Measurements from ENCODE around the gene PMPCA.

The PMPCA gene

DNA sequence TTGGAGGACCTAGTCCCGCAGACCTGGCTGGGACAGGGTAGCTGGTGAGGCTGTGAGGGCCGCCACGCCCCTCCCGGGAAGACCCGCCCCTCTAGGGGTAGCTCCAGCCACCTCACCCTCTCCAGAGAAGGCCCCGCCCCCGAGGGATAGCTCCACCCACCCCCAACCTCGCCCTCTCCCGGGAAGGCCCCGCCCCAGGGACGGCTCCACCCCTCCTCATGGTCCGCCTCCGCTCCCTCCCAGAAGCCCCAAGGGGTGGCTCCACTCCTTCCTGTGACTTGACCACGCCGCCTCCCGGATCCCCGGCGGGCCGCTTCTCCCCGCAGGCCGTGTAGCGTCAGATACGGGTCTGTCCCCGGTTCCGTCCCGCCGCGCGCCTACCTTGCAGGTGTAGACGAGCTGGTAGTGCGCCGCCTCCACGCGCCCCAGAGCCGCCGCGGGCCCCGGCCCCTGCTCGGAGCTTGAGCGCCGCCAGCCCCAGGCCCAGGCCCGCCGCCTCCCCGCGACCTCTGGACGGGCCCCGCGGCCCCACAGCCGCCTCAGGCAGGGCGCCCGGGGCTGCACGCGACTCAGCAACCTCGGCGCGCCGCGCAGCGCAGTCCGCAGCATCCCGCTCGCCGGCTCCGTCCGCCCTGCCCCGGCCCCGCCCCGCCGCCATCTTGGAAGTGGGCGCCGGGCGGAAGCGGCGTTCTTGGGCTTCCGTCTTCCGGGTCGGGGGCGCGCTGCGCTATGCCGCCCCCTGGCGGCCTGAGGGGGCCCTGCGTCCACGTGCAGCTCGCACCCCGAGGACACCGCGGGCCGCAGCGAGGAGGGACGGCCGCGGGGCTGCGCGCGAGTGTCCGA is 47.1 kb upstream of the PMPCA start, which contains the start of gene DNLZ (continued):
- TF ChIP-seq GLI4 (tag by site-specific recombination; IDR thresholded peaks at IDR 0.05) (no peak), EGR2 (tag by site-specific recombination; IDR thresholded peaks at IDR 0.05; ENCODE audit: low read depth) (peak; percentile 27; the same call in 1 of the 2 replicates), ZNF223 (tag by site-specific recombination; IDR thresholded peaks at IDR 0.05) (no peak), SETDB1 (IDR thresholded peaks at IDR 0.05; ENCODE audit: insufficient read length, low read length) (no peak), BCL11A (tag by site-specific recombination; IDR thresholded peaks at IDR 0.05; ENCODE audit: low read depth) (no peak), ZNF670 (tag by site-specific recombination; IDR thresholded peaks at IDR 0.05; ENCODE audit: low read depth) (no peak), ZSCAN23 (tag by site-specific recombination; IDR thresholded peaks at IDR 0.05) (no peak), HOXC10 (CRISPR knock-in tag; IDR thresholded peaks at IDR 0.05) (no peak), ZNF266 (tag by site-specific recombination; IDR thresholded peaks at IDR 0.05; ENCODE audit: low read depth) (no peak), ZNF221 (tag by site-specific recombination; IDR thresholded peaks at IDR 0.05; ENCODE audit: borderline replicate concordance) (no peak), ZNF274 (IDR thresholded peaks at IDR 0.05; ENCODE audit: low read length) (no peak), ZNF274 (tag by site-specific recombination; IDR thresholded peaks at IDR 0.05; ENCODE audit: borderline replicate concordance) (no peak), ZNF785 (tag by site-specific recombination; IDR thresholded peaks at IDR 0.05) (no peak), ZNF292 (tag by site-specific recombination; IDR thresholded peaks at IDR 0.05; ENCODE audit: borderline replicate concordance, low read depth) (no peak), ZNF561 (tag by site-specific recombination; IDR thresholded peaks at IDR 0.05; ENCODE audit: borderline replicate concordance) (peak; percentile 70; the same call in 1 of the 2 replicates), ZNF404 (tag by site-specific recombination; IDR thresholded peaks at IDR 0.05) (no peak), HOXD13 (CRISPR knock-in tag; IDR thresholded peaks at IDR 0.05; ENCODE audit: borderline replicate concordance) (no peak), ZNF37A (tag by site-specific recombination; IDR thresholded peaks at IDR 0.05) (no peak), KLF1 (tag by site-specific recombination; IDR thresholded peaks at IDR 0.05) (peak; percentile 66), ZNF184 (tag by site-specific recombination; IDR thresholded peaks at IDR 0.05) (no peak), ZNF830 (tag by site-specific recombination; IDR thresholded peaks at IDR 0.05; ENCODE audit: low read depth) (no peak; the same call in 1 of the 2 replicates), KLF10 (tag by site-specific recombination; IDR thresholded peaks at IDR 0.05) (peak; percentile 66; the same call in 1 of the 2 replicates)
- TF ChIP-seq, protein P1, sequence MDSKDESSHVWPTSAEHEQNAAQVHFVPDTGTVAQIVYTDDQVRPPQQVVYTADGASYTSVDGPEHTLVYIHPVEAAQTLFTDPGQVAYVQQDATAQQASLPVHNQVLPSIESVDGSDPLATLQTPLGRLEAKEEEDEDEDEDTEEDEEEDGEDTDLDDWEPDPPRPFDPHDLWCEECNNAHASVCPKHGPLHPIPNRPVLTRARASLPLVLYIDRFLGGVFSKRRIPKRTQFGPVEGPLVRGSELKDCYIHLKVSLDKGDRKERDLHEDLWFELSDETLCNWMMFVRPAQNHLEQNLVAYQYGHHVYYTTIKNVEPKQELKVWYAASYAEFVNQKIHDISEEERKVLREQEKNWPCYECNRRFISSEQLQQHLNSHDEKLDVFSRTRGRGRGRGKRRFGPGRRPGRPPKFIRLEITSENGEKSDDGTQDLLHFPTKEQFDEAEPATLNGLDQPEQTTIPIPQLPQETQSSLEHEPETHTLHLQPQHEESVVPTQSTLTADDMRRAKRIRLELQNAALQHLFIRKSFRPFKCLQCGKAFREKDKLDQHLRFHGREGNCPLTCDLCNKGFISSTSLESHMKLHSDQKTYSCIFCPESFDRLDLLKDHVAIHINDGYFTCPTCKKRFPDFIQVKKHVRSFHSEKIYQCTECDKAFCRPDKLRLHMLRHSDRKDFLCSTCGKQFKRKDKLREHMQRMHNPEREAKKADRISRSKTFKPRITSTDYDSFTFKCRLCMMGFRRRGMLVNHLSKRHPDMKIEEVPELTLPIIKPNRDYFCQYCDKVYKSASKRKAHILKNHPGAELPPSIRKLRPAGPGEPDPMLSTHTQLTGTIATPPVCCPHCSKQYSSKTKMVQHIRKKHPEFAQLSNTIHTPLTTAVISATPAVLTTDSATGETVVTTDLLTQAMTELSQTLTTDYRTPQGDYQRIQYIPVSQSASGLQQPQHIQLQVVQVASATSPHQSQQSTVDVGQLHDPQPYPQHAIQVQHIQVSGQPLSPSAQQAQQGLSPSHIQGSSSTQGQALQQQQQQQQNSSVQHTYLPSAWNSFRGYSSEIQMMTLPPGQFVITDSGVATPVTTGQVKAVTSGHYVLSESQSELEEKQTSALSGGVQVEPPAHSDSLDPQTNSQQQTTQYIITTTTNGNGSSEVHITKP (tag by site-specific recombination; IDR thresholded peaks at IDR 0.05) = peak; percentile 48
- TF ChIP-seq, protein P2, sequence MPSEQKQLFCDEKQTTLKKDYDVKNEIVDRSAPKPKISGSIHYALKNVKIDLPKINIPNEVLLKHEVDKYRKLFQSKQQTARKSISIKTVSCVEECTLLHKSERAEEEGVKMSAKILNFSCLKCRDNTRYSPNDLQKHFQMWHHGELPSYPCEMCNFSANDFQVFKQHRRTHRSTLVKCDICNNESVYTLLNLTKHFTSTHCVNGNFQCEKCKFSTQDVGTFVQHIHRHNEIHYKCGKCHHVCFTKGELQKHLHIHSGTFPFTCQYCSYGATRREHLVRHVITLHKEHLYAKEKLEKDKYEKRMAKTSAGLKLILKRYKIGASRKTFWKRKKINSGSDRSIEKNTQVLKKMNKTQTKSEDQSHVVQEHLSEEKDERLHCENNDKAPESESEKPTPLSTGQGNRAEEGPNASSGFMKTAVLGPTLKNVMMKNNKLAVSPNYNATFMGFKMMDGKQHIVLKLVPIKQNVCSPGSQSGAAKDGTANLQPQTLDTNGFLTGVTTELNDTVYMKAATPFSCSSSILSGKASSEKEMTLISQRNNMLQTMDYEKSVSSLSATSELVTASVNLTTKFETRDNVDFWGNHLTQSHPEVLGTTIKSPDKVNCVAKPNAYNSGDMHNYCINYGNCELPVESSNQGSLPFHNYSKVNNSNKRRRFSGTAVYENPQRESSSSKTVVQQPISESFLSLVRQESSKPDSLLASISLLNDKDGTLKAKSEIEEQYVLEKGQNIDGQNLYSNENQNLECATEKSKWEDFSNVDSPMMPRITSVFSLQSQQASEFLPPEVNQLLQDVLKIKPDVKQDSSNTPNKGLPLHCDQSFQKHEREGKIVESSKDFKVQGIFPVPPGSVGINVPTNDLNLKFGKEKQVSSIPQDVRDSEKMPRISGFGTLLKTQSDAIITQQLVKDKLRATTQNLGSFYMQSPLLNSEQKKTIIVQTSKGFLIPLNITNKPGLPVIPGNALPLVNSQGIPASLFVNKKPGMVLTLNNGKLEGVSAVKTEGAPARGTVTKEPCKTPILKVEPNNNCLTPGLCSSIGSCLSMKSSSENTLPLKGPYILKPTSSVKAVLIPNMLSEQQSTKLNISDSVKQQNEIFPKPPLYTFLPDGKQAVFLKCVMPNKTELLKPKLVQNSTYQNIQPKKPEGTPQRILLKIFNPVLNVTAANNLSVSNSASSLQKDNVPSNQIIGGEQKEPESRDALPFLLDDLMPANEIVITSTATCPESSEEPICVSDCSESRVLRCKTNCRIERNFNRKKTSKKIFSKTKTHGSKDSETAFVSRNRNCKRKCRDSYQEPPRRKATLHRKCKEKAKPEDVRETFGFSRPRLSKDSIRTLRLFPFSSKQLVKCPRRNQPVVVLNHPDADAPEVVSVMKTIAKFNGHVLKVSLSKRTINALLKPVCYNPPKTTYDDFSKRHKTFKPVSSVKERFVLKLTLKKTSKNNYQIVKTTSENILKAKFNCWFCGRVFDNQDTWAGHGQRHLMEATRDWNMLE (tag by site-specific recombination; conservative IDR thresholded peaks at IDR 0.05; ENCODE audit: low read depth) = no peak; the same call in 1 of the 2 replicates
- TF ChIP-seq, protein P3, sequence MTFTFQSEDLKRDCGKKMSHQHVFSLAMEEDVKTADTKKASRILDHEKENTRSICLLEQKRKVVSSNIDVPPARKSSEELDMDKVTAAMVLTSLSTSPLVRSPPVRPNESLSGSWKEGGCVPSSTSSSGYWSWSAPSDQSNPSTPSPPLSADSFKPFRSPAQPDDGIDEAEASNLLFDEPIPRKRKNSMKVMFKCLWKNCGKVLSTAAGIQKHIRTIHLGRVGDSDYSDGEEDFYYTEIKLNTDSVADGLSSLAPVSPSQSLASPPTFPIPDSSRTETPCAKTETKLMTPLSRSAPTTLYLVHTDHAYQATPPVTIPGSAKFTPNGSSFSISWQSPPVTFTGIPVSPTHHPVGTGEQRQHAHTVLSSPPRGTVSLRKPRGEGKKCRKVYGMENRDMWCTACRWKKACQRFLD (tag by site-specific recombination; IDR thresholded peaks at IDR 0.05) = no peak
- TF ChIP-seq, protein P4, sequence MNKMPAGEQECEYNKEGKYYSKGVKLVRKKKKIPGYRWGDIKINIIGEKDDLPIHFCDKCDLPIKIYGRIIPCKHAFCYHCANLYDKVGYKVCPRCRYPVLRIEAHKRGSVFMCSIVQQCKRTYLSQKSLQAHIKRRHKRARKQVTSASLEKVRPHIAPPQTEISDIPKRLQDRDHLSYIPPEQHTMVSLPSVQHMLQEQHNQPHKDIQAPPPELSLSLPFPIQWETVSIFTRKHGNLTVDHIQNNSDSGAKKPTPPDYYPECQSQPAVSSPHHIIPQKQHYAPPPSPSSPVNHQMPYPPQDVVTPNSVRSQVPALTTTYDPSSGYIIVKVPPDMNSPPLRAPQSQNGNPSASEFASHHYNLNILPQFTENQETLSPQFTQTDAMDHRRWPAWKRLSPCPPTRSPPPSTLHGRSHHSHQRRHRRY (tag by site-specific recombination; IDR thresholded peaks at IDR 0.05) = no peak
- TF ChIP-seq, protein P5, sequence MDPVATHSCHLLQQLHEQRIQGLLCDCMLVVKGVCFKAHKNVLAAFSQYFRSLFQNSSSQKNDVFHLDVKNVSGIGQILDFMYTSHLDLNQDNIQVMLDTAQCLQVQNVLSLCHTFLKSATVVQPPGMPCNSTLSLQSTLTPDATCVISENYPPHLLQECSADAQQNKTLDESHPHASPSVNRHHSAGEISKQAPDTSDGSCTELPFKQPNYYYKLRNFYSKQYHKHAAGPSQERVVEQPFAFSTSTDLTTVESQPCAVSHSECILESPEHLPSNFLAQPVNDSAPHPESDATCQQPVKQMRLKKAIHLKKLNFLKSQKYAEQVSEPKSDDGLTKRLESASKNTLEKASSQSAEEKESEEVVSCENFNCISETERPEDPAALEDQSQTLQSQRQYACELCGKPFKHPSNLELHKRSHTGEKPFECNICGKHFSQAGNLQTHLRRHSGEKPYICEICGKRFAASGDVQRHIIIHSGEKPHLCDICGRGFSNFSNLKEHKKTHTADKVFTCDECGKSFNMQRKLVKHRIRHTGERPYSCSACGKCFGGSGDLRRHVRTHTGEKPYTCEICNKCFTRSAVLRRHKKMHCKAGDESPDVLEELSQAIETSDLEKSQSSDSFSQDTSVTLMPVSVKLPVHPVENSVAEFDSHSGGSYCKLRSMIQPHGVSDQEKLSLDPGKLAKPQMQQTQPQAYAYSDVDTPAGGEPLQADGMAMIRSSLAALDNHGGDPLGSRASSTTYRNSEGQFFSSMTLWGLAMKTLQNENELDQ (tag by site-specific recombination; IDR thresholded peaks at IDR 0.05; ENCODE audit: low read depth) = no peak
